Measurements from ENCODE around the gene SOST. TPM values are rescaled to one million over a fixed set of nuclear protein-coding genes. Genes with fewer than 3 reads are reported as not detected.

Gene SOST
- total RNA-seq, 2 experiments from 2014 or later: not detected

DNA sequence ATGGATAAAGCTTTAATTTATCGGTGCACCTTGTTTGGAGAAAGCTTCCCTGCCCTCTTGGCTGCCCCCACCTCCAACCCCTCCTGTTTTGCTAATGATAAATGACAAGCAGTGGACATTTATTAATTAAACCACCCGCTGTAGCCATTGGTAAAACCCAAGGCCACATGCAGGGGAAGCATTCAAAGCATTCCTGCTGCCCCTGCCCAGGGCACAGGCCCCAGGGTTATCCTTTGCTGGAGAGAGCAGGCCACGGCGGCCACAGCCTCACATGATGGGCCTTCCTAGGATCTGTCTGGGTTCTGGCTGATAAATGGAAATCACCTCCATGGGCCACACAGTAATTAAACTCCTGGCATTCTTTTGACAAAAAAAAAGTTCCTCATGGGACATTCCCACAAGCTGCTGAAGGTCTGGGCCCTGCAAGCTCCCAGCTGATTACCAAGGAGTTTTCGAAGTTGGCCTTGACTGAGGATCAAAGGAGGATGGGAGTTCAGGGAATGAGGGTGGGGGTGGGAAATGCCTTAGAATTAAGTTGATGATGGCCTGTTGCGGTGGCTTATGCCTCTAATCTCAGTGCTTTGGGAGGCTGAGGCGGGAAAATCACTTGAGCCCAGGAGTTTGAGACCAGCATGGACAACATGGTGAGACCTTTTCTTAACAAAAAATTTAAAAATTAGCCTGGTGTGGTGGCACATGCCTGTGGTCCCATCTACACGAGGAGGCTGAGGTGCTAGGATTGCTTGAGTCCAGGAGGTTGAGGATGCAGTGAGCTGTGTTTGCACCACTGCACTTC lies 35.5 kb downstream of the SOST start:
- Mint-ChIP-seq H3K4me1 (peaks cover 14% of the 10 kb centered on the region), H3K27ac (no peak overlapping the region), H3K9me3 (no peaks in the 10 kb centered on the region), H3K27me3 (peaks cover 13% of the 10 kb centered on the region), H3K4me3 (no peak overlapping the region), H3K36me3 (ENCODE audit: low read depth) (peaks cover 7% of the 10 kb centered on the region)
- ChIA-PET POLR2A (interaction anchor here (1.3 kb wide), 1 partner anchor 355 kb away, joined by 3 read pairs; no protein-coding TSS in a partner anchor), CTCF (interaction anchor here (1.6 kb wide), 2 partner anchors 9 to 44 kb away, joined by 4 to 7 read pairs; no protein-coding TSS in a partner anchor)
- no peak for DNase-seq

DNA sequence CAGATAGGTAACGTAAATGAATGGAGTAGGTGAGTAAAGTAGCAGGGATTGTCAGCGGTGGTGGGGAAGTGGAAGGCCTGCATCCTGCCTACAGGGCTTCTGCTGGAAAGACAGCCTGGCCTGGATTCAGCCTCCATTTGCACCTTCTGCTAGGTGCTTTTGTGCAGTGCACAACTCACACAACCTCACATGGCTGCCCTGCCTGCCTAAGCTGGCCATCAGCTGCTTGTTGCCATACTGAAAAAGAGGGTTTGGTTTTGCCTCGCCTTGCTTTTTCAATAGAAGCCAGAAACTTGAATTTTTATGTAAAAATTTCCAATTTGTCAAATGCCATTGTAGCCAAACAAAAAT lies 36.3 kb downstream of the SOST start:
- Mint-ChIP-seq H3K36me3 (ENCODE audit: low read depth) (peaks cover 7% of the 10 kb centered on the region), H3K9me3 (no peaks in the 10 kb centered on the region), H3K4me1 (peaks cover 14% of the 10 kb centered on the region), H3K4me3 (no peak overlapping the region), H3K27me3 (peaks cover 18% of the 10 kb centered on the region), H3K27ac (no peak overlapping the region)
- ChIA-PET CTCF (interaction anchor here (1.0 to 1.6 kb wide), 2 partner anchors 9 to 124 kb away, joined by 3 to 7 read pairs; no protein-coding TSS in a partner anchor), POLR2A (interaction anchor here (1.3 kb wide), 1 partner anchor 354 kb away, joined by 3 read pairs; no protein-coding TSS in a partner anchor)
- DNase-seq: no peak

DNA sequence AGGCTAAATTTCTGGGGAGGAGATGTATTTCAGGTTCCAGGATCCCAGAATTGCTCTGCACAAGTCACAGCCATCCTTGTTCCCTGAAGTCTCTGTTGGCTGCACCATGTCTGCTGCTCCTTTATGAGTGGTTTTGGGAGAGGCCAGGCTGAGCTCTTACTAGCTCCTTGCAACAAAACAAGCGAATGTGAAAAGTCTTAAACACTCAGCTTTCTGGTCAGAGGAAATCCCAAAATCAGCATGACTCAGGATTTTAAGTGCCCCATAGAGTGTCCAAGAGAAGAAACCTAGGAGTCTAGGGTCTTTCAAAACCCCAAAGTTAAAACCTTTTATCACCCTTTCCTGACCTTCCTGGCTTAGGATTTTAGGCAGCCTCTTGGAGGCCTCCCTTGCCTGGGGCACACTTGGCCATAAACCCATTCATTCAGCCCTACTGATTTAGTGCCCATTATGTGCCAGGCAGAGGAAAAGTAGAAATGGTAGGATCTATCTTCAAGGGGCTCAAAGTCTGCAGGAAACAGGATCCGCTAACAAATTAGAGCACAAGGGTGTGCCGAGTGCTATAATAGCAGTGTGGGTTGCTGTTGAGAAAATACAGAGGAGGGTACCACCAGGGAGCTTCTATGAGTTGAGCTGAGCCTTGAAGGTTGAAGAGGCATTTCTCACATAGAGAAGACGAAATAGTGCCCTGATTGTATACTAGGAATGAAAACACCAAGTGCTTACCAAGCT lies 36.9 kb downstream of the SOST start:
- peaks cover 7% of the 10 kb centered on the region for H3K36me3 Mint-ChIP-seq (ENCODE audit: low read depth)
- peak overlapping the region; percentile 95 for H3K27ac Mint-ChIP-seq
- H3K4me1 Mint-ChIP-seq: peaks cover 14% of the 10 kb centered on the region
- peaks cover 21% of the 10 kb centered on the region for H3K27me3 Mint-ChIP-seq
- ChIA-PET CTCF (interaction anchor here (0.6 to 1.6 kb wide), 3 partner anchors 8 to 124 kb away, joined by 3 to 7 read pairs (median 3); no protein-coding TSS in a partner anchor), POLR2A (interaction anchor here (1.3 kb wide), 1 partner anchor 353 kb away, joined by 3 read pairs; no protein-coding TSS in a partner anchor)
- no peak for DNase-seq
- H3K9me3 Mint-ChIP-seq: no peaks in the 10 kb centered on the region
- H3K4me3 Mint-ChIP-seq: peak overlapping the region; percentile 94

DNA sequence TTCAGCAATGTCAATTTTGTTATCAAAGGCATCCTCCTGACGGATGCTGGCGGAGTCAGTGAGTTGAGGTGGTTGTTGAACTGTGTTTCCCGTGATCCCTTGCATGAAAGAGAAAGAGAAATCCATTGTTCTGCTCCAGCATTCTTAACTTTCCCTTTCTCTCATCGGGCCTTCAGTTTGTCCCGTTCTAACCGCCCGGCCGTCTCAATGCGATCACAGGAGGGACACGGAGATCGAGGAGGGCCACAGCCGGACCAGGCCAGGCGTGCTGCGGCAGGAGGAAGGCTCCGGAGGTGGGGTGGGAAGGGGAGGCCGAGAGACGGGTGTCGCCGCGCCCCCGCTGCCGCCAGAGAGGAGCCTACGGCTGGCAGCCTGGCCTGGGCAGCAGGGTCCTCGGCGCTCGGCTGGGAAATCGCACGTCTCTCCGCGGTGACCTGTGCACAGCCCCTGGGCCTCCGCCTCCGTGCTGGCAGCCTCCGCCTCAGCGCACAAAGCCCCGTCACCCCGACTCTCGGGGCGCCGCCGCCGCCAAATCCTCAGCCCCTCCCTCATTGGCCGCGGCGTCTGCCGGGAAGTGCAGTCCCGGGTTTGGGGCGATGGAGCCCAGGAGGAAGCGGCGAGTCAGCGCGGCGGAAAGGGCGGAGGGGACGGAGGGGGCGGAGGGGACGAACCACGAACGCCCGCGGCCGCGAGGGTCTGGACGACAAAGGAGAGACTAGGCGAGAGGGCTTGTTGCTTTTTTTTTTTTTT lies 38.1 kb downstream of the SOST start:
- POLR2A ChIA-PET: interaction anchor here (0.7 to 0.9 kb wide), 2 partner anchors 19 to 25 kb away, joined by 3 to 4 read pairs; no protein-coding TSS in a partner anchor
- Mint-ChIP-seq H3K27ac (peak overlapping the region; percentile 95), H3K9me3 (no peaks in the 10 kb centered on the region), H3K4me3 (peak overlapping the region; percentile 94), H3K36me3 (ENCODE audit: low read depth) (peaks cover 7% of the 10 kb centered on the region), H3K4me1 (peaks cover 14% of the 10 kb centered on the region), H3K27me3 (peaks cover 27% of the 10 kb centered on the region)
- DNase-seq: peak; percentile 84
- CTCF ChIA-PET: no interaction called here

DNA sequence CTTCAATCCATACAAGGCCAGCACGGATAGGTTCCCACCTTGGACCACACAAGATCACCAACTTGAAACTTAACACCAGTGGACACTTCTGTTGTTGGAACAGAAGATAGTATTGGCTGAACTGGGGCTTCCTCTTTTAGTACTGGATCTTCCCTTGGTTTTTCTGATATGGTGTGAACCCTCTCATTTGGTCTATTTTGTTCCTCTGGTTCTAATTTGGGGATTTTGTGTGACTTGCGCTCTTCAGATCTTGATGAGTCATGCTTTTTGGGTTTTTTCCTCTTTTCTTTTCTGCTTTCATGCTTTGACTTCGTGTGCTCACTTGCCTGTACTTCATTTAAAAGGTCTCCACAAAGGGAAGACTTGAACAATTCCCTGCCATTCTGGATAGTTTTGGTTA lies 39.0 kb downstream of the SOST start:
- Mint-ChIP-seq H3K27ac (no peak overlapping the region), H3K36me3 (ENCODE audit: low read depth) (peaks cover 7% of the 10 kb centered on the region)
- POLR2A ChIA-PET: interaction anchor here (0.7 to 0.9 kb wide), 2 partner anchors 18 to 24 kb away, joined by 3 to 4 read pairs; no protein-coding TSS in a partner anchor

DNA sequence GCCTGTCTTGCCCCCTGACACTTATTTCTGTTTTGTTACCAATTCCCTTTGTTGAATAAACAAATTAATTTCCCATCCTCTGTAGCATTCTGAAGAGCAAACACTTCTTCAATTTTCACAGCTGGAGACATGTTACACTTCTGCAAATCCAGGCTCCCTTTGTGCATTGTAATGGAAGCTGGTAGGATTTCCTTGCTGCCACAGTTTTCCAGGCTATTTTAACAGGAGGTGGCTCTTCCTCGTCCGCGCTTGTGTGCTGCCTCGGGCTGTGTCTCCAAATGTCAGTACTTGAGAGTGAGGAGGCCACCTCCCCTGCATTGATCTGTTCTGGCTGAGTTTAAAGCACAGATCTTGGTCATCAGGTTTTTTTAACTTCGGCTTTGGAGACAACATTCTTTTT lies 40.0 kb downstream of the SOST start:
- Mint-ChIP-seq H3K4me1 (peaks cover 24% of the 10 kb centered on the region), H3K36me3 (ENCODE audit: low read depth) (peaks cover 7% of the 10 kb centered on the region), H3K27me3 (peaks cover 43% of the 10 kb centered on the region), H3K9me3 (no peaks in the 10 kb centered on the region), H3K27ac (no peak overlapping the region), H3K4me3 (no peak overlapping the region)
- ChIA-PET CTCF (no interaction called here), POLR2A (no interaction called here)
- no peak for DNase-seq

More for the DNA sequence above, 39.0 kb downstream of the SOST start:
- Mint-ChIP-seq H3K4me1 (peaks cover 17% of the 10 kb centered on the region), H3K9me3 (no peaks in the 10 kb centered on the region), H3K27me3 (peaks cover 36% of the 10 kb centered on the region), H3K4me3 (peak overlapping the region; percentile 94)
- CTCF ChIA-PET: no interaction called here
- no peak for DNase-seq

DNA sequence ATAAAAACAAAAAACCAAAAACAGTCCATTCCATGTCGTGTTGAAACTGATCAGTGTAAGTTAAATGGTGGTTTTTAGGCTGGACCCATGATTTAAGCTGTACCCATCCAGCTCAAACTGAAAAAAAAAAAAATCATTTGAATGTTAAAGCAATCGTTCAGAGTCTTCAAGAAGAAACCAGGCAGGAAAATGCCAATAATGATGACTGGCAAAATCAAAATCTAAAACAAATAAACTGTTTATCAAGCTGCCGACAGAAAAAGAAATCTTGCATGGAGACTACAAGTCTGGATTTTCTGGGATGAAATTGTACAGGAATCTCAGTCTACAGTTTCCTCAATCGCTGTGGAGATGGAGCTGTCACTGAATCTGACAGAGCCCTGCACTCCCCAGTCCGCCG lies 40.7 kb downstream of the SOST start:
- Mint-ChIP-seq H3K27me3 (peaks cover 49% of the 10 kb centered on the region), H3K27ac (no peak overlapping the region), H3K9me3 (no peaks in the 10 kb centered on the region), H3K36me3 (ENCODE audit: low read depth) (peaks cover 7% of the 10 kb centered on the region), H3K4me1 (peaks cover 30% of the 10 kb centered on the region), H3K4me3 (no peak overlapping the region)
- ChIA-PET POLR2A (no interaction called here), CTCF (interaction anchor here (0.6 kb wide), 1 partner anchor 69 kb away, joined by 4 read pairs; no protein-coding TSS in a partner anchor)
- no peak for DNase-seq

DNA sequence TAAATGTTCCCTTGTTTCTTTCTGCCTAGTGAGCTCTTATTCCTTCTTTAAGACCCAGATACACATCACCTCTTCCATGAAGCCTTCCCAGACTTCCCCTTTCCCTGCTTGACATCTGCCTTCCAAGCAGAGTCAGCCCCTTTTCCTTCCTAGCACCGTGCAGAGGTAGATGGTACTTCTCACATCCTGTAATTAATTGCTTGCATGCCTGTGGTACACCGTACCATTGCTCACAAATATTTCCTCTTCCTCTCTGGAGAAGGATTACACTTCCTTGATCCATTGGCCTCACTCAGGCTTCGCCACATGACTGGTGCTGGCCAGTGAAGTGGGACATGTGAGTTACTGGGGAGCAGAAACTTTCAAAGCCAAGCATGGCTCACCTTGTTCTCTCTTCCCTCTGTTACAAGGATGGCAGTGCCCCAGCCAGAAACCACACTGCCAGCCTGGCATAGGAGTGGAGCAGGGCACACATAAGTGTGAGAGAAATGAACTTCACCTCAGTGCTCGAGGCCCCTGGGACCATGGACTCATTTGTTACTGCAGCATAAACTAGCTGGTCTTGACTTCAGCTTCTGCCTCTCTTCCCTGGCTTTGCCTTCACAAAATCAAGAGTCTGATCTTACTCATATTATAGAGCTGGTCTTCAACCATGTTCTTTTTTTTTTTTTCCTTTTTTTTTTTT lies 44.0 kb downstream of the SOST start:
- no peaks in the 10 kb centered on the region for H3K36me3 Mint-ChIP-seq (ENCODE audit: low read depth)
- H3K9me3 Mint-ChIP-seq: no peaks in the 10 kb centered on the region
- peaks cover 22% of the 10 kb centered on the region for H3K4me1 Mint-ChIP-seq
- H3K4me3 Mint-ChIP-seq: peak overlapping the region; percentile 48
- no peak for DNase-seq
- no peak overlapping the region for H3K27ac Mint-ChIP-seq
- ChIA-PET POLR2A (no interaction called here), CTCF (interaction anchor here (0.7 to 1.2 kb wide), 5 partner anchors 8 to 165 kb away, joined by 3 to 8 read pairs (median 3); no protein-coding TSS in a partner anchor)
- peaks cover 58% of the 10 kb centered on the region for H3K27me3 Mint-ChIP-seq

DNA sequence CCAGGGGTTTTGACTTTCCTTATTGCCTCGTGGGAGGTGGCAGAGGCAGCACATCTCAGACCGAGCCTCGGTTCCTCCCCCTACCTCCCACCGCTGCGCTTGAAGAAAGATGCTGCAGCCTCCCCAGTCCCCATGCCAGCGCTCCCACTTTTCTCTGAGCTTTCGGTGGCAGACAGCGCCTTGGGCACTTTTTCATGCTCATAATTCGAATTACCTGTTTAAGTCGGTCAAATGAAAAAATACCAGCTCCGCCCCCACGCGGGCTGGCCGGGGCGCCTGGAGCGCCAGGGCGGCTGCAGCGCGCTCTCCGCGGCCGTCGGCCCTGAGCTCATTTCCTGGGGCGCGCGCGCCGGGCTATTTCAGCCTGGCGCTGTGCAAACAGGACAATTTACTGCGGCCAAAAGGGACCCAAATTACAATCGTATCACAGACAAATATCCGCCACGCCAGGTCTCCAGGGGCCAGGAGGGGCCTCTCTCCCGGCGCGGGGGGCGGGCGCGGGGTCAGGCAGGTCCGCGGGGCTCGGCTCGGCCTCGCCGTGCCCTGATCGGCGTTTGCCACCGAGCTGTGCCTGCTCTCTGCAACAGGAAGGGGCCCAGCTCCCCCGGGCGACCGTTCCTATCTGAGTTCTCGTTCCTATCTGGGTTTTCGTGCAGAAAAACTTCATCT lies 45.0 kb downstream of the SOST start:
- Mint-ChIP-seq H3K4me3 (peak overlapping the region; percentile 48), H3K27me3 (peaks cover 54% of the 10 kb centered on the region), H3K9me3 (no peaks in the 10 kb centered on the region), H3K27ac (no peak overlapping the region), H3K36me3 (ENCODE audit: low read depth) (no peaks in the 10 kb centered on the region), H3K4me1 (peaks cover 18% of the 10 kb centered on the region)
- ChIA-PET POLR2A (interaction anchor here (0.8 to 0.9 kb wide), 2 partner anchors 9 to 12 kb away, joined by 3 to 5 read pairs; no protein-coding TSS in a partner anchor), CTCF (interaction anchor here (0.7 to 1.3 kb wide), 8 partner anchors 9 to 166 kb away, joined by 3 to 8 read pairs (median 4); no protein-coding TSS in a partner anchor)
- DNase-seq: peak; percentile 33

DNA sequence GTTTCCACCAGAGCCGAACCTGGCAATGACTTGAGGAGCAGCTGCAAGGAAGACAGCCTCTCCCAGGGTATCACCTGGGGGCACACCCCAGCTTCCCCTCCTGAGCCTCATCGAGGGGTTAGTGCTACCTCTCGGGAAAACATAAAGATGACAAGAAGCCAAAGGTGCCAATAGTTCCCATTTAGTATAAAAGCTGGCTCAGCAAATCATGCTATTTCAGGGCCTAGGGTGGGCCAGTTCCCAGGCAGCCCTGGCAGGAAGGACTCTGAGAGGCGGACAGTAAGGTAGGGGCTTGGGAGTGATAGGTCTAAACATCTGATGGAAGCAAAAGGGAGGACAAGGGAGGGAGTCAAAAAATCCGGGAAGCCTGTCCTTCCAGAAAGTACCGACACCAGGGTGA lies 46.2 kb downstream of the SOST start:
- DNase-seq: no peak
- H3K27me3 Mint-ChIP-seq: peaks cover 45% of the 10 kb centered on the region
- ChIA-PET CTCF (no interaction called here), POLR2A (no interaction called here)
- no peaks in the 10 kb centered on the region for H3K9me3 Mint-ChIP-seq
- no peaks in the 10 kb centered on the region for H3K36me3 Mint-ChIP-seq (ENCODE audit: low read depth)
- no peak overlapping the region for H3K27ac Mint-ChIP-seq
- H3K4me3 Mint-ChIP-seq: no peak overlapping the region
- peaks cover 18% of the 10 kb centered on the region for H3K4me1 Mint-ChIP-seq

DNA sequence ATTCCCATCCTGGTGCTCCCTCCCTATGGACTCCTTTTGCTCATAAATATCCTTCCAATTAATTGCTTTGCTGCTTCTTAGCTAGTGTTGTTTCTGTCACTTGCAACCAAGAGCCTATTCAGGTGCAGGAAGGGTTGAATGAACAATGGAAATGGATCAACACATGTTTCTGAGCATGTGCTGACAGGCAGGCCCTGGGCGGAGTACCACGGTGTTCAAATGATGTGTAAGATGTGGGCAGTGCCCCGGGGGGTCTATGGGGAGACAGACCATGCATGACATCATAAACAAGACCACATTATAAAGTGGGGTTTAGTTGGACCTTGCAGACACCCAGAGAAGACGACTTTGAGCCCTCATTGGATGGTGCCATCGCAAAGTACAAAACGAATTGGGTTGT lies 48.5 kb downstream of the SOST start:
- Mint-ChIP-seq H3K36me3 (ENCODE audit: low read depth) (no peaks in the 10 kb centered on the region), H3K4me1 (peaks cover 18% of the 10 kb centered on the region), H3K4me3 (no peak overlapping the region), H3K9me3 (no peaks in the 10 kb centered on the region), H3K27me3 (peaks cover 40% of the 10 kb centered on the region), H3K27ac (no peak overlapping the region)
- POLR2A ChIA-PET: interaction anchor here (1.1 kb wide), 1 partner anchor 15 kb away, joined by 3 read pairs; no protein-coding TSS in a partner anchor
- no peak for DNase-seq
- CTCF ChIA-PET: no interaction called here

Measured in activated CD4-positive, alpha-beta memory T cell treated with anti-CD3 and anti-CD28 coated beads, Interleukin-2, amount 10 ng/mL, durations not matched to agents 7 days and 5 days (primary cell).